HG03565 (cell line): ENCODE data around the gene SEMA3G.

Experiments
- ATAC-seq: cut with Tn5 transposase; IDR thresholded peaks from one replicate; pipeline ENCODE4 v1.9.1; 2021; ENCODE audit warnings: mild to moderate bottlenecking, moderate library complexity; ENCODE audit not compliant: unreplicated experiment

SEMA3G gene

DNA sequence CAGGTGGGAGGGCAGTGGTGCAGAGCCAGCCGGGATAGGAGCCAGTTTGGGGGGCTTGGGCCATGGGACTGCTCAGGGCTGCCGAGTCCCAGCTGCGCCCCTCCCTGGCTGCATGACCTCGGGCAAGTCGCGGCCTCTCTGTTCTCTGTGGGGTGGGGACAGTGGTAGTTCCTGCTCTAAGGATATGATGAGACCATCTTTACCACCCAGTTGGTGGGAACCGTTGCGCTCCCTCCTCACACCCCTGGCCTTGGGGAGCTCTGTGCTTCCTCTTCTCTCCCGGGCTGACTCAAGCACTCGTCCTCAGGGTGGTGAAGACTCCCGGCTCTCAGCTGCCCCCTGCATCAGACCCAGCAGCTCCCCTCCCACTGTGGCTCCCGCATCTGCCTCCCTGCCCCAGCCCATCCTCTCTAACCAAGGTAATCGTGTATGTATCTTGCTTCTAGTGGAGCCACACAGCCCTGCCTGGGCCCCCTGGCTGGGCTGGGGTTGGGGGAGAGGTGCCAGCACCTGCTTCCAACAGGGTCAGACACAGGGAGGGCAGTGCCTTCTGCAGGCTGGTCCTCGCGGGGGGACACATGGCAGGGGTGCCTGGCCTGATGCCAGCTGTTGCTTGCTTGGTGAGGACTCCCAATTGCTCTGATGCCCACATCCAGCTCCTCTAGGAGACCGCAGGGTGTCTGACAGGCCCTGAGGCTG is 35.1 kb upstream of the SEMA3G start:
- ATAC-seq, result no peak

- ATAC-seq, result no peak
These were observed 34.4 kb upstream of the SEMA3G start for GRCh38 chr3:52479037-52479876.

DNA sequence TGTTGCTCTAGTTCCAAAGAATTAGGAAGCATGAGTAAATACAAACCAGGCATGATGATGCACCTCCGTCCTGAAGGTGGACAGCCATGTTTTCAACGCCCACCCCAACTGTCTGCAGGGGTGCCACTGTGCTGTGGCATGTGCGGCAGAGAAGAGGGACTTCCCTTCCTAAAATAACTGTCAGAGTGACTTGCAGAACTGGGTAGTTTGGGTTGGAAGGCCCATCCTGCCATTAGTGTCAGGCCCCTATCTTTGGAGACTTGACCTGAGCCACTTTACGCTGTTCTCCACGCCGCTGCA is 32.8 kb upstream of the SEMA3G start:
- ATAC-seq, result no peak

GRCh38 chr3:52477076-52477795 is 32.3 kb upstream of the SEMA3G start:
- no peak for ATAC-seq

GRCh38 chr3:52473026-52473425 is 28.1 kb upstream of the SEMA3G start:
- no peak for ATAC-seq

- no peak for ATAC-seq
These were observed 27.5 kb upstream of the SEMA3G start for GRCh38 chr3:52472239-52473000.

GRCh38 chr3:52471371-52472238 is 26.7 kb upstream of the SEMA3G start:
- no peak for ATAC-seq

DNA sequence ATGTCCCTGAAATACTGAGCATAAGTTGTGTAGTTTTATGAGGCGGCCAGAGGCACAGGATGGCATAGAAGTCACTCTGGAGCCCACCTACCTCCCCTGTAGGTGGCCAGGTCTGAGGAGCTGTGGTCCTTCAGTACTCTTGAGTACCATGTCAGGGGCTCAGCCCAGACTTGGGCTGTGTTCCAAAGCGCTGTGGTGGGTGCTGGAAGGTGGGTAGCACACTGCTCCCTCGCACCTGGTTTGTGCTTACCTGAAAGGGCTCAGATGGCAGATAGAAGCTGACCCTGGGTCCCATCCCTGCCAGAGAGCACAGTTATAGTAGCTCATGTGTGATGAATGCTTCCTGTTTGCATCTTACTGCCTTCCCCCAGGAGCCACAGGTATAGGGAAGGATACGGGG is 26.0 kb upstream of the SEMA3G start:
- ATAC-seq, result no peak

GRCh38 chr3:52469001-52469400 is 24.1 kb upstream of the SEMA3G start:
- no peak for ATAC-seq

- ATAC-seq, result no peak
These were observed 23.4 kb upstream of the SEMA3G start for GRCh38 chr3:52468336-52468735.

GRCh38 chr3:52463416-52463815 is 18.5 kb upstream of the SEMA3G start:
- no peak for ATAC-seq

DNA sequence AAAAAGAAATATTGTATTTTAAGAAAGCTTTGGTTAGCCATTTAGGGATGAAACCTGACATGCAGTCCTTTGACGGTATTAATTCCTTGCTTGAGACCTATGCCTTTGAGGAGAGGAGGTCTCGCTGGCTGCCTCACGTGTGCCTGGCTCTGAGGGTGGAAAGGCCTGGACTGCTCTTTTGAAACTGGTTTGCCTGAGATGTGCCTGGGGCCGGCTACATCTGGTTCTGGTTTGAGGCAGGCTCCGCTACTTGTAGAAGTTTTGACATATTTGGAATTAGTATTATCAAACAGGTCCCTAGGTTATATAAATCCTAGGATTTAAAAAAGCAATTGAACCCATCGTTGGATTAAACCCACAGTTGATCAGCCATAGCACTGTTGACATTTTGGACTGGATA is 17.0 kb upstream of the SEMA3G start:
- no peak for ATAC-seq

DNA sequence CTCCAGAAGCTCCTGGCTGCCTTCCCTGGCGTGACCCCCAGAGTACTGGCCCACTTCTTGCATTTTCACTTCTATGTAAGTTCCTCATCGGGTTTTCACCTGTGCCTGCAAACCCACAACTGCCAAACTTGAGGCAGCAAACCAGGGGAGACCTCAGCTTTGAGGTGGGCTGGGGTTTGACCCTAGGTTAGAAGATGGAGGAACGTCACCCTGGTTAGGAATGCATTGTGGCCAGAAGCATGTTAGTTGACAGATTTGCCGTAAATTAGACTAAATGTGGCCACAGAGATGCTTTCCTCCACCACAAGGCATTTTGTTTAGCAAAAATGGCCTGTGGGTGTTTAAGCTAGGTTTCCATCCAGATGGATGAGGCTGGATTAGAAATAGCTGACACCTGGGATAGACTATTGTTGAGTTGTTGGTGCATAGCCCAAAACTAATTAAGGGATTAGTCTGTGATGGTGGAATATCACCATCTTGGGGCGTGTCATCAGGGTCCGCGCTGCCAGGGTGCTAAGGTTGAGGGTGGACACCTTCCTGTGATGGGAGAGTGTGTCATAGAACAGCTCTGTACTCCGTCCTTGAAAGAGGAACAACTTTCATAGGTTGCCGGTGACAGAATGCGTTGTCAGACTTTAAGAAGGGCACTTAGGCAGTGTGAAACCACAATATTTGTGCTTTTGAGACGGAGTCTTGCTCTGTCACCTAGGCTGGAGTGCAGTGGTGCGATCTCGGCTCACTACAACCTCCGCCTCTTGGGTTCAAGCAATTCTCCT is 14.1 kb upstream of the SEMA3G start:
- ATAC-seq, result no peak

DNA sequence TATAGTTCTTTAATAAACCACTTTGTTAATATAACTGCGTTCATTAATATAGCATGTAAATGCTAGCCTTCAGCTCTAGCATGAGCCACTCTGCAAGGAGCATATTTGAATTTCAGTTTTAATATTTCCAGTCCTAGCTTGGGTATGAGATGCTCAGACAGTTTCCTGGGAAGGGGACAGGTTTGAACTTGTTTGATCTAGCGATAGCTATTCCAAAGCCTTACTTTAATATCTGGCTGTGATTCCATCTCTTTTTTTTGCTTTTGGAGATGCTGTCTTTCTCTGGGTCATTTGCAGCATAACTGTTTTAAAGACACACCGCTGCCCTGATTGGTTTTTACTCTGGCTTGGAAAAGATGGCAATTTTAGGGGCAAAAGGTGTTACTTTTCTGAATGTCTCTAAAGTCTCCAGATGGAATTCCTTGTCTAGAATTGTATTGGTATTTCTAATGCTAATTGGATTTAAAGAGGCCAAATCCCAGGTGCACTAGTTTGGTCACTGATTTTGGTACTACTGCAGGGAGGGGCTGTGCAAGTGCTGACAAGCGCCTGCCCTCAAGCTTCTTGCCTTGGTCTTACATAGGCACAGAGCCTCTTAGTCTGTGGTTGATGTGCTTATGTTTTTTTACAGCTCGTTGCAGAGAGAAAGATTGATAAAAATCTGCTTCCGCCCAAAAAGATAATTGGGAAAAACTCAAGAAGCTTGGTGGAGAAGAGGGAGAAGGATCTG is 13.3 kb upstream of the SEMA3G start:
- no peak for ATAC-seq

DNA sequence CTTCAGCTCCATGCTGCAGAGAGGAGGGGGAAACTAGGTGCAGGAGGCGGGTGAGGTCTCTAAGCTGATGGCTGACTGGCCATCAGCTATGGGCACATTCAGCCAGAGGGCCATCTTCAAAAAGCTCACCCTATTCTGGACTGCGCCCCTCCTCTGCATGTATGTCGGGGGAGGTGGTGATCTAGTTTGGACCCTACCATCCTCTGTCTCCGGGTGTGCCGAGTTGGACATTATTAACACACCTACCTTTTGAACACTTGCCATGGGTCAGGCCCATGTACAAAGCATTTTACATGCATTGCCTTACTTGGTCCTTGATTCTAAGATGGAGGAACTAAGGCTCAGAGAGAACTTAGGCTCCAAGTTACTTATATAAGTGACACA is 11.9 kb upstream of the SEMA3G start:
- ATAC-seq, result no peak

- ATAC-seq, result no peak
These were observed 11.4 kb upstream of the SEMA3G start for GRCh38 chr3:52456169-52456799.

DNA sequence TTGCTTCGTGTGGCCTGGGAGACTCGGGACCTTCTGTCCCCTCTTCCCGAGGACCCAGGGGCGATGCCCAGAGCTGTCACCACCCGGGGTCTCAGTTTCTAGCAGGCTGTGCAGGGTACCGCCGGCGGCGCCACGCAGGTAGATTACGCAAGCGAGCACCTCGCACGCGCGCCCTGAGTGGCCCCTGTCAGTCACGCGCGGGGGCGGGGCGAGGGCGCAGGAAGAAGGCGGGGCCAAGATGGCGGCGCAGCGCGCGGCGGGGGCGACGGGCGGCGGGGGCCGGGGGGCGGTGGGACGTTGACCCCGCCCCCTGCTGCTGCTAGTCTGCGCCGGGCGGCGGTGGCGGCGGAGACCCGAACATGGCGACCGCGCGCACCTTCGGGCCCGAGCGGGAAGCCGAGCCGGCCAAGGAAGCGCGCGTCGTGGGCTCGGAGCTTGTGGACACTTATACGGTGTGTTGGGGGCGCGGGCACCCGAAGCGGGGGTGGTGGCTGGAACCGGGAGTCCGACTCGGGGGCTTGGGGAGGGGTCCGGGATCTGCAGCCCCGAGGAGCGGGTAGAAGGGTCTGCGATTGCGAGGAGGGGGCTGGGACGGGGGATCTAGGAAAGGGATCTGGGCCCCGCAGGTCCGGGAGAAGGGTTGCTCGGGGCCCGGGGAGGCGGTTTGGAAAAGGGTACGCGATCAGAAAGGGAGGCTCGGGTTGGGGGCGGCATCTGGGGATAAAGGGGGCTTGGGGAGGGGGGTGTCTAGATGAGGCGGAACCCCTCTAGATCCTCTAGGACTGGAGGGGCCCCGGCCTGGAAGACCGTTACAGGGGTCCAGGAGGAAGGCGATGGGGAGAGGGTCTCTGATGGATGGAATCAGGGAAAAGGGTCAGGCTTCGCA is 10.6 kb upstream of the SEMA3G start, which contains the start of gene NISCH:
Gene NISCH (plus strand): TSS at position 322 of the 886 bp plus-strand sequence. CDS start 38 bp downstream, at position 360.
- peak; percentile 47 for ATAC-seq
